ENCODE measurements around the gene RBL2.
"Not testable (repeated sequence)": the region's sequence is repeated elsewhere in the genome, so short reads cannot be mapped to it uniquely, and the experiment has no call there.

Gene RBL2

DNA sequence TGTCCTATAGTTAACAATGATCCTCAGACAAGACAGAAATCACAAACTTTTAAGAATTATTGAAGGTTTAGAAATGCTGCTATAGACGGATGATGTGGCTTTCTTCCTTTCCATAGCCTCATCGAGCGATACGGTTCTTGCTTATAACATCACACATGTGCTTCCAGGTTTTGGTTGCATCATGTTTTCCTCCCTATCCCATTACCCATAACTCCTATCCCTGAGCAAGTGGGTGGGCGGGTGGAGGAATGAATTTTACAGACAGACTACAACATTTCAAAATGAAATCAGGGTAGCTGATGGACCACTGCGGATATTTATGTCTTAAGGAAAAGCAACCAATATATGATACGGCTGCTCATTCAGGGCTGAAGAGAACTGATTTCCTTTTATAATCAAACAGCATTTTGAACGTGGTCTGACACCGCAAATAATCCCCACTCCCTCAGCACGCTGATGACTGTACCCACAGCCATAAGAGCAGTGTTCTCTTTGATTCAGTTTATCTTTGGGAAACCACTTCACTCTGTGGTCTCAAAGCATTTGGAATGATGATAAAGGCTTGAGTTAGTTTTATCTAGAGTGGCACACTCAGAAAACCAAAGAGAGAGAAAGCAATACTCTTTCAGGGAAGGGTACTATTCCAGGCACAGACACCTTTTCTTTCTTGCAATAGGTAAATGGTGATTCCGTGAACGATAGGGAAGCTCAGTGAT is 73.4 kb downstream of the RBL2 start:
- no peak for ATAC-seq

DNA sequence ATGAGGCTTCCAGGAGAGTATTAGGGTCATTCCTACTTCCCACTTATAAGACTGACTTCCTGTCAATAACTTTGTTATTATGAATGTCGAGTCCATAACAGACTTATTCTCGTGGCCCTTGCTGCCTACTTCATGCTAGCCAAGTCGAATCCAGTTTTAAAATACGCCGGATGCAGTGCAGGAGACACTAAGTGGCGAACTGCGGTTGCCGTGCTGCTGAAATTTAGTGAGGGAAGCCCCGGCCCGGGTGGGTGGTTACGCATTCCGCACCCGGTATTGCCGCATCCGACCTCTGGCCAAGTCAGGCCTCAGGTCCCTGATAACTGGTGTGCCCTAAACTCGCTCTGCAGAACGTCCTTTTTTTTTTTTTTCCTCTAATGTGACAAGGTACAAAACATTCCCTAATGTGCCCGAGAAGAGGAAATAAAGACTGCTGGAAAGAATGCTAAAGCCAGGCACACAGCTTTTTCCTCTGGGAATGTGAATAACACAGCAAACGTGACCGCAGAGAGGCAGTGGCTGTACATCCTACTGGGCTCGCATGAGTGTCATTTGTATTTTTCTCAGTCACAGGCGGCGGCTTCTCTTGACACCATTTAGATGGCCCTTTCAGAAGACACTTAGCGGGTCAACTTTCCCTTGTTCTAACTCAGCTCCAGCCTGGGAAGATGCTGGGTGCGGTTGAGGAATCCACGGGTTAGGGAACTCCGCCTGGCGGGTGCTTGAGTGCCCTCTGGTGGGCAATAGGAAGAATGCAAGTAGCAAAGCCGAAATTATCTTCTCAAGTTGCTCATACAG is 75.8 kb downstream of the RBL2 start:
- ATAC-seq = peak; percentile 25 to 33

DNA sequence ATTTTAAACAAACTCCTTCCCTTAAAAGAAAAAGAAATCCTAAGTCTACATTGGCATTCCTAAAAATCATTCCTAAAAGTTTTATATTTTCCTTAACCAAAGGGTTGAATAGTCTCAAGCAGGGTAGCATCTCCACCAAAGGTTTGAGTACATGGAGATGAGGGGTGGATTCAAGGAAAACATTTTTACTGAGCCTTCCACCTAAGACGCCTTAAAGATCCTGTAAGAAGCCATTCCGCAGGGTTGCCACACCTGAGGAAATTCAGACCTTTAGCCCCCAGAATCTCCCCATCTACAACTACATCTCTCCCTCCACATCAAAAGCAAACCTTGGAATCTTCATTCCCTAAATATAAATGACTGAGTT is 76.4 kb downstream of the RBL2 start:
- ATAC-seq = no peak

GRCh38 chr16:53511084-53511402 is 76.8 kb downstream of the RBL2 start:
- no peak for ATAC-seq

DNA sequence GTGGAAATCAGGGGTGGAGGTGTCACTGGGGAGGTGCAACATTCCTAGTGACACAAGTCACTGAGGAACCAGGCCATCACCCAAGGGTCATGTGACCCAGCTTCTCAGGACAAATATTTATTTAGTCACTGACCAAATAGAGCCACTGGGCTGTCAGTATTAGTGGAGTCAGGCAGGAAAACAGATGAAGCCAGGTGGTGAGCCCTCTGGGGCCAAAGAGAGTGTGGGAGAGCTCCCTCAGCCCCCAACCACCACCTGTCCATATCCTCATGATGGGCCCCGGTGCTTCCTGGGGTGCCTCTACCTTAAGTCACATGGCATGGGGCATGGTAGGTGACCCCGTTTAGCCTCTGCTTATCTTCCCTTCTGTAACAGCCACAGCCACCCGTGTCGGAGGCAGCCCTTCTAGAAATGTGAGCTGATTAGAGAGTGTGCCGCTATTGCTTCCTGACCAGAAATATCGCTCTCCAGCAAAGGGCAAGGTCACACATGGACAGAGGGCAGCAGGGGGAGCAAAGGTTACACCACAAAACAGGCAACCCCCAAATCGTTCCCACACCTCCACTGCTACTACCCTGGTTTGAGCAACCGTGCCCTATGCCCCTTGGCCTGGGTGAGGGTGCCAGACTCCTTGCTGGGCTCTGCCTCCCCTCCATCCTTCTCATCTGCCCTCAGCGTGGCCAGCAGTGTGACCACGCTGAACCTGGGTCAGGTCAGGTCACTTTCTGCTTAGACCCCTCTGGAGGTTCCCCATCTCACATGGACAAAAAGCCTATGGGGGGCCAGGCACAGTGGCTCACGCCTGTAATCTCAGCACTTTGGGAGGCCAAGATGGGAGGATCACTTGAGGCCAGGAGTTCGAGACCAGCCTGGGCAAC is 77.4 kb downstream of the RBL2 start:
- ATAC-seq = no peak

GRCh38 chr16:53512795-53513194 is 78.5 kb downstream of the RBL2 start:
- ATAC-seq = not testable (repeated sequence)

DNA sequence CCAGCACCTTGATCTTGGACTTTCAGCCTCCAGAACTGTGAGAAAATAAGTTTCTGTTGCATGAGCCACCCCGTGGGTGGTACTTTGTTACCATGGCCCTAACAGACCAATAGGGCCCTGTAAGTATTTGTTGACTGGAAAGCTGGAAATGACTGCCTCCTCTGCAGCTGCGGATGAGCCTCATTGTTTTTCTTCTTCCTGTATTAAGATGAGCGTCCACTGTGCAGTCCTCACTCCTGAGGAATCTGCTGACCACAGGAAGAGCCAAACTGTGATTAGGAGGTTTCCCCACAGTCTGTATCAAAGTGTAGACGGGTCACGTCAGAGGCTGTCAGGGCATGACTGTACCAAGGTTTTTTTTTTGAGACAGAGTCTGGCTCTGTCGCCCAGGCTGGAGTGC is 81.0 kb downstream of the RBL2 start:
- no peak for ATAC-seq

GRCh38 chr16:53515811-53516210 is 81.5 kb downstream of the RBL2 start:
- no peak for ATAC-seq

DNA sequence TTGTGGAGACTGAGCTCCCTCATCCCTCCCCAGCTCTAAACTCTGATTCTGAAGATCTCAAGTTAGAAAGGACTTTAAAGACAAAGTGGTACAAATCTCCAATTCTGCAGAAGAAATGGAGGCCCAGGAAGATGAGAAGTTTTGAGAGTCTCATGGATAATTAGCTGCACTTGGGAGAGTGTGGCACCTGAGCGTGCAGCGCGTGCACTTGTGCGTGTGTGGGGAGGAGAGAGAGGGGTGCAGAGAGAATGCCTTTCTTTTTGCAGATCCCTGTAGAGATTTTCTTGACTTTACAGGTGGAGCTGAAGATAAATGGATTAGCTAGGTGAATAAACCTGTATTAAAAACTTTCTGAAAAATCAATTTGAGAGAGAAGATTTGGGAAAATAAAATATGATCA is 83.6 kb downstream of the RBL2 start:
- no peak for ATAC-seq

- peak; percentile 87 to 91 for ATAC-seq
Measured at GRCh38 chr16:53518550-53519416, 84.5 kb downstream of the RBL2 start.

DNA sequence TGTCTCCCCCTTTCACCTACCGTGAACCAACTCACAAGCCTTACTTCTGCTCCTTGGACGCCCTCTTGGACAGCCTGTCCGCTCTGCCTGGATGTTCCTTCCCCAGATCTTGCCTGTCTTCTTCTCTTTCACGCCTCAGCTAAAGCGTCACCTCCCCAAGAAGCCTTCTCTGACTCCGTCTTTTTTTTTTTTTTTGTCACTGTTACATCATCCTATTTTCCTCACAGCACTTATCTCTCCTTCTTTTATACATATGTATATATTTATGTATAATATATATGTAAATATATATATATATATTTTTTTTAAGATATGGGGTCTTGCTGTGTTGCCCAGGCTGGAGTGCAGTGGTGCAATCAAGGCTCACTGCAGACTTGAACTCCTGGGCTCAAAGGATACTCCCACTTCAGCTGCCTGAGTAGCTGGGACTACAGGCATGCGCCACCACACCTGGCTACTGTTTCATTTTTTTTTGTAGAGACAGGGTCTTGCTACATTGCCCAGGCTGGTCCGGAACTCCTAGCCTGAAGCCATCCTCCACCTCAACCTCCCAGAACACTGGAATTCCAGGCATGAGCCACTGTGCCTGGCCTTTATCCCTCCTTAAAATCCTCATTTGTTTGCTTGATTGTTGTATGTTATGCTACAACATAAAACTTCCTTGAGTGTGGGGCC is 85.3 kb downstream of the RBL2 start:
- ATAC-seq = no peak

DNA sequence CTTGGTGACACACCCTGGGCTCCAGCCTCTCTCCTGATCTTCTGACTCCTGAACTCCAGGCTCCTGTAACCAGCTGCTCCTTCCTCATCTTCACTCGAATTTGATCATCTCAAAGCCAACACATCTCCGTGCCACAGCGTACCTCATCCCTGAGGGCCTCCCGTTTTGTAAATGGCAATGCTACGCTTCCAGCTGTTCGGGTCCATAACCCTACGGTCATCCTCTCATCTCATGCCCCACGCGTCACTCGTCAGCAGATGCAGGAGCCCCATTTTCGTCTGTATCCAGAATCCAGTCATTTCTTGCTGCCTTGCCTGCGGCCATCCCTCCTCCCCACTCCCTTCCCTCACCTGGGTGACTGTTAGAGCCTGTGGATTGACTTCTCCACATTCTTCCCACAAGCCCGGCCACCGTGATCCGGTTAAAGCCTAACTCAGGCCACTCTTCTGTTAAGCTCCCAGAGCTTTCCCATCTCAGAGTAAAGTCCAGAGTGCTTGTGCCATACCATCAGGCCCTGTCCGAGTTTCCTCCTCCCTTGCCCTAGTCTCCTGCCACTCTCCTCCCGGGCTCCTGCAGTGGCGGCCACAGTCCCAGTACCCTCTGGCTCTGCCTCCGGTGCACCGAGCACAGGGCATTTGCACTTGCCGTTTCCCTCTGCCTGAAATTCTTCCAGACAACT is 89.0 kb downstream of the RBL2 start:
- ATAC-seq = no peak

GRCh38 chr16:53523971-53524548 is 89.8 kb downstream of the RBL2 start:
- ATAC-seq = no peak

GRCh38 chr16:53528797-53529196 is 94.5 kb downstream of the RBL2 start:
- ATAC-seq = no peak

DNA sequence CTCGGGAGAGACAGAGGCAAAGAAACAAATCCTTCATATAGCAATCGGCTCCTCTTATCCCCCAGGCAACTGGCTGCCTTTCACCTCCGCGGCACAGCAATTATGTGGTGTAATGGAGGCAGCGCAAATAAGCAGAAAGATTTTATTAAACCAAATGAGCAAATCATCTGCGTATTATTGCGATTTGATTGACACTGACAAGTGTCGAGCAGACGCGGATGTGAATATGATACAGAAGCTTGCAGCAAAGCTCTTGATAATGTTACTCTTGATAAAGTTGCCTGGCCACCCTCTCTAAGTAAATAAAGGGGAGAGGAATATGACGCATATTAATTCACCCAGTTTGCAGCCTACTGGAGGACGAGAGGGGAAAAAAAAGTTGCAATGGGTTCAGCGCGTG is 95.2 kb downstream of the RBL2 start:
- no peak for ATAC-seq

GRCh38 chr16:53530046-53530445 is 95.8 kb downstream of the RBL2 start:
- no peak for ATAC-seq

DNA sequence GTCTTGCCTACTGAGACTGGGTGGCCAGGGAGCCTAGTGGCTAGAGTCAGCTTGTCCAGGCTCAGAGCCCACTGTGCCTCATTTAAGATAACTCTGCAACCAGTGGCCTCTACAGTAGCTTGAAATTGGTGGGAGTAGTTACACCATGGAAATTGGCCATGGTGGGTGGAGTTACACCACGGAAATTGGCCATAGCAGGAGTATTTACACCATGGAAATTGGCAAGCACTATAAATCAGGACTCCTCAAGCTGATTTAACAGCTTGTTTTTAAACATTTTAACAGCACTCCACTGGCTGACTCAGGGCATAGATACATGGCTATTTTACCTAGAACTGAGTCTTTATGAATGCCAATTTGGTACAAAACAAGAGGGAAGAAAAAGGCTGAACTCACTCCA is 96.5 kb downstream of the RBL2 start:
- no peak for ATAC-seq

GRCh38 chr16:53534206-53534605 is 99.9 kb downstream of the RBL2 start:
- ATAC-seq = no peak

DNA sequence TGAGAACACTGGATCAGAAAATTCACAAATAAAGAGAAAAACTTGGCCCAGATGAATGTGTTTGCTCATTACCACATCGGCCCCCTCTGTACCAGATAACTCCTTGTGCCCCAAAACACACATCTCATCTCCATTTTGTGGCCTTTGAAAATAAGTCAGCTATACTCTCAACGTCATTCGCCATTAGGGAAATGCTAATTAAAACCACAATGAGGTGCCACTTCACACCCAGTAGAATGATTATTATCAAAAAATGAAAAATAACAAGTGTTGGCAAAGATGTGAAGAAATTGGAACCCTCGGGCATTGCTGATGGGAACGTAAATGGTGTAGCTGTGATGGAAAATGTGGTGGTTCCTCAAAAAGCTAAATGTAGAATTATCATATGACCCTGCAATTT is 103.4 kb downstream of the RBL2 start:
- ATAC-seq = peak in 1 of 2 donors; percentile 17

DNA sequence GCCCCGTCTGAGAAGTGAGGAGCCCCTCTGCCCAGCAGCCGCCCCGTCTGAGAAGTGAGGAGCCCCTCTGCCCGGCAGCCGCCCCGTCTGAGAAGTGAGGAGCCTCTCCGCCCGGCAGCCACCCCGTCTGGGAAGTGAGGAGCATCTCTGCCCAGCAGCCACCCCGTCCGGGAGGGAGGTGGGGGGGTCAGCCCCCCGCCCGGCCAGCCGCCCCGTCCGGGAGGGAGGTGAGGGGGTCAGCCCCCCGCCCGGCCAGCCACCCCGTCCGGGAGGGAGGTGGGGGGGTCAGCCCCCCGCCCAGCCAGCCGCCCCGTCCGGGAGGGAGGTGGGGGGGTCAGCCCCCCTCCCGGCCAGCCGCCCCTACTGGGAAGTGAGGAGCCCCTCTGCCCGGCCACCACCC is 105.1 kb downstream of the RBL2 start:
- ATAC-seq = not testable (repeated sequence)

All from activated CD4-positive, CD25-positive, alpha-beta regulatory T cell treated with anti-CD3 and anti-CD28 coated beads, Interleukin-2, amount 50 U/mL, for 24 hours (primary cell).